AG04449 (cell line): ENCODE measurements around the gene PDCD11.

Experiments
- CTCF ChIA-PET: fragments of 350-600 bp; formaldehyde crosslinking; extraction: SDS; loops from one replicate; lab custom pipeline; 2021; ENCODE audit warnings: antibody characterized with exemption; lab: Yijun Ruan, JAX
- POLR2A ChIA-PET: fragments of 400-600, 350-600 bp; formaldehyde crosslinking; extraction: SDS; loops from one replicate; lab custom pipeline; 2020; ENCODE audit warnings: antibody characterized with exemption, inconsistent platforms; lab: Yijun Ruan, JAX
- DNase-seq: peaks from one replicate; pipeline ENCODE4 v3.0.0-alpha.2; 2010; ENCODE audit warnings: low read depth, low spot score
- H3K4me3 ChIP-seq: 2 replicates; pipeline ENCODE4 v1.5.1; 2011; ENCODE audit warnings: low read depth, mild to moderate bottlenecking, control low read depth, low read length
- CTCF ChIP-seq: IDR thresholded peaks from one replicate; pipeline ENCODE4 v1.5.1; 2011; ENCODE audit warnings: mild to moderate bottlenecking, moderate library complexity, low read length, control low read depth, inconsistent platforms; ENCODE audit not compliant: insufficient read depth; ENCODE audit errors: missing control alignments

The PDCD11 gene

GRCh38 chr10:103455235-103455634, 58.8 kb downstream of the PDCD11 start:
- TF ChIP-seq CTCF: no peak
- ChIA-PET CTCF (interaction anchor here (0.9 to 1.4 kb wide), 3 partner anchors 14 to 27 kb away, joined by 3 to 4 read pairs (median 4); no protein-coding TSS in a partner anchor), POLR2A (no interaction called here)
- DNase-seq: no peak
- no peak overlapping the region for H3K4me3 ChIP-seq

GRCh38 chr10:103456074-103456660, 59.7 kb downstream of the PDCD11 start:
- DNase-seq: no peak
- POLR2A ChIA-PET: no interaction called here
- TF ChIP-seq CTCF: no peak
- CTCF ChIA-PET: interaction anchor here (0.9 to 1.4 kb wide), 4 partner anchors 13 to 29 kb away, joined by 3 to 4 read pairs (median 4); no protein-coding TSS in a partner anchor
- H3K4me3 ChIP-seq: no peak overlapping the region

GRCh38 chr10:103457176-103457712, 60.8 kb downstream of the PDCD11 start:
- ChIA-PET POLR2A (no interaction called here), CTCF (interaction anchor here (0.6 to 1.3 kb wide), 2 partner anchors 28 to 31 kb away, joined by 3 to 4 read pairs; no protein-coding TSS in a partner anchor)
- no peak for DNase-seq
- no peak overlapping the region for H3K4me3 ChIP-seq
- no peak for TF ChIP-seq CTCF

GRCh38 chr10:103457896-103458583, 61.6 kb downstream of the PDCD11 start:
- no peak overlapping the region for H3K4me3 ChIP-seq
- TF ChIP-seq CTCF: no peak
- no peak for DNase-seq
- POLR2A ChIA-PET: no interaction called here
- CTCF ChIA-PET: interaction anchor here (0.6 to 1.3 kb wide), 2 partner anchors 27 to 30 kb away, joined by 3 to 4 read pairs; no protein-coding TSS in a partner anchor

- no peak for DNase-seq
- CTCF ChIA-PET: no interaction called here
- no peak within 1 kb of the TSS for H3K4me3 ChIP-seq
- TF ChIP-seq CTCF: no peak
- POLR2A ChIA-PET: no interaction called here
These were observed 62.3 kb downstream of the PDCD11 start, which contains the start of gene CALHM1 for GRCh38 chr10:103458720-103459119. CALHM1 (minus strand) TSS chr10:103458900; CDS start chr10:103458751, 149 bp downstream.

- POLR2A ChIA-PET: no interaction called here
- TF ChIP-seq CTCF: no peak
- H3K4me3 ChIP-seq: no peak overlapping the region
- DNase-seq: no peak
- CTCF ChIA-PET: interaction anchor here (1.4 to 1.5 kb wide), 2 partner anchors 16 to 26 kb away, joined by 5 to 6 read pairs; no protein-coding TSS in a partner anchor
These were observed 63.2 kb downstream of the PDCD11 start for GRCh38 chr10:103459615-103460014.
